Mesendoderm (in vitro differentiated cells): Measurements from ENCODE around the gene TMEM186.
"Not testable (repeated sequence)": the region's sequence is repeated elsewhere in the genome, so short reads cannot be mapped to it uniquely, and the experiment has no call there.

ENCODE experiments used
- DNase-seq: peaks from one replicate; pipeline ENCODE4 v3.0.0; 2013
- H2AK5ac ChIP-seq: 2 replicates; pipeline ENCODE4 v1.6.1; 2013; ENCODE audit warnings: low read length, inconsistent platforms
- H2BK120ac ChIP-seq: 2 replicates; pipeline ENCODE4 v1.6.1; 2013; ENCODE audit warnings: low read depth, mild to moderate bottlenecking, low read length, moderate library complexity, mixed read lengths
- H2BK15ac ChIP-seq: replicated peaks from 2 replicates; pipeline ENCODE4 v1.6.1; 2013; ENCODE audit warnings: low read depth, mild to moderate bottlenecking, moderate library complexity
- H2BK5ac ChIP-seq: 2 replicates; pipeline ENCODE4 v1.6.1; 2013; ENCODE audit warnings: low read length, inconsistent platforms
- H3K18ac ChIP-seq: 2 replicates; pipeline ENCODE4 v1.6.1; 2013; ENCODE audit warnings: mild to moderate bottlenecking, low read length, mixed read lengths
- H3K23ac ChIP-seq: one replicate; pipeline ENCODE4 v1.6.1; 2013; ENCODE audit warnings: low read length
- H3K27ac ChIP-seq: 2 replicates; pipeline ENCODE4 v1.5.1; 2013; ENCODE audit warnings: low read depth, mild to moderate bottlenecking, inconsistent platforms, low read length, moderate library complexity
- H3K27me3 ChIP-seq: 2 replicates; pipeline ENCODE4 v1.6.1; 2013; ENCODE audit warnings: low read length, control low read depth, mild to moderate bottlenecking, inconsistent platforms; ENCODE audit not compliant: insufficient read depth, poor library complexity
- H3K36me3 ChIP-seq: 2 replicates; pipeline ENCODE4 v1.6.1; 2013; ENCODE audit warnings: low read length, inconsistent platforms; ENCODE audit not compliant: control insufficient read depth, insufficient read depth
- H3K4ac ChIP-seq: one replicate; pipeline ENCODE4 v1.6.1; 2013; ENCODE audit warnings: low read depth, mild to moderate bottlenecking, low read length, moderate library complexity
- H3K4me1 ChIP-seq: 2 replicates; pipeline ENCODE4 v1.6.1; 2013; ENCODE audit warnings: low read depth, low read length, inconsistent platforms; ENCODE audit not compliant: control insufficient read depth
- H3K4me2 ChIP-seq: 2 replicates; pipeline ENCODE4 v1.6.1; 2013; ENCODE audit warnings: low read length
- H3K4me3 ChIP-seq: 2 replicates; pipeline ENCODE4 v1.5.1; 2013; ENCODE audit warnings: mild to moderate bottlenecking, low read length
- H3K56ac ChIP-seq: one replicate; pipeline ENCODE4 v1.6.1; 2013; ENCODE audit warnings: low read length
- H3K79me1 ChIP-seq: 2 replicates; pipeline ENCODE4 v1.6.1; 2013; ENCODE audit warnings: low read length, inconsistent platforms
- H3K79me2 ChIP-seq: 2 replicates; pipeline ENCODE4 v1.6.1; 2013; ENCODE audit warnings: mild to moderate bottlenecking, low read length; ENCODE audit not compliant: control insufficient read depth, insufficient read depth
- H3K9ac ChIP-seq: 2 replicates; pipeline ENCODE4 v1.6.1; 2013; ENCODE audit warnings: low read length, inconsistent platforms
- H4K5ac ChIP-seq: one replicate; pipeline ENCODE4 v1.6.1; 2013; ENCODE audit warnings: low read length
- H4K8ac ChIP-seq: one replicate; pipeline ENCODE4 v1.6.1; 2013; ENCODE audit warnings: low read depth, mild to moderate bottlenecking, control low read depth, low read length, moderate library complexity
- WGBS: extraction: QIAGEN DNeasy Blood & Tissue Kit; methylation state at CpG from one replicate; pipeline ENCODE4 v1.1.7; 2013; ENCODE audit warnings: low lambda C conversion rate, missing lambda C conversion rate; ENCODE audit not compliant: insufficient coverage; ENCODE audit errors: extremely low coverage; 5-methylcytosine and 5-hydroxymethylcytosine counted together

The TMEM186 gene

DNA sequence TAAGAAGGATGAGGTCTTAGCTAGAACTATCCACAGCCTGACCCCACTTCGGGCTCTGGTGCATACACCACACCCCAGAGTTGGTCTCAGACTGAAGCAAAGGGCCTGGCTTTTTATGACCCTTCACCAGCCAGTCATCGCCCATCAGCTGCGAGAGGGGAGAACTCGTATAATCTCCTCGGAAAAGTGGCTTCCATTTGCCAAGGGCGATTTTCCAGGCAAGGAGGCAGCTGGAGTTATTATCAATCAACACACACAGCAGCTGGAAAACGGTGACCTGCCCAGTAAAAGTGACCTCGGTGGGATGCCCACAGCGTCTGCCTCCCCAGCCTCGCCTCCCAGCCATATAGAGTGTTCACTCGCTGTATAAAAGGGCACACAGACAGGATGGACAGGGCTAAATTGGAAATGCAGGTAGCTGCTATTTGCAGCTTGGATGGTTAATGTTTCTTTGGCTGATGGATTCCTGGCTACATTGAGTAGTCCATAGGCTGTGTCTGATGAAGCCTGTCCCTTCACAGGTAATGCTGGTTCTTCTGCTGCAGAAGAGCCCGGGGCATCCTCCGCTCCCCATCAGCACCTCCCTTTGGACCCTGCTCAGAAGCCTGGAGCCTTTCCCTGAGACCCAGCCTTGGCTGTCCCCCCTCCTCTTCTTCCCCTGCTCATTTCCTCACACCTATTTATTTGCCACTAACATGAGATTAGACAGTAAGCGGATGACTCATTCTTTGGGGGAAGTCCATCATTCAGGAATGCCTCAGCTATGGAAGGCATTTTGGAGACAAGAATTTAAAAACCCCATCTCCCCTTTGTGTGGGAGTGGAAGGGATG is 45.7 kb downstream of the TMEM186 start:
- Histone ChIP-seq H2AK5ac (no peak overlapping the region), H3K4me2 (no peak overlapping the region), H3K27ac (no peak overlapping the region), H2BK5ac (no peak overlapping the region), H3K9ac (peak overlapping the region; percentile 36), H3K18ac (no peak overlapping the region), H3K36me3 (no peaks in the 10 kb centered on the region), H3K79me1 (no peaks in the 10 kb centered on the region), H4K8ac (no peak overlapping the region), H3K4me1 (peaks cover 6% of the 10 kb centered on the region), H3K79me2 (no peaks in the 10 kb centered on the region), H3K56ac (no peak overlapping the region), H3K4me3 (no peak overlapping the region), H3K27me3 (no peaks in the 10 kb centered on the region), H3K23ac (no peak overlapping the region), H3K4ac (no peak overlapping the region), H4K5ac (no peak overlapping the region), H2BK15ac (no peak overlapping the region), H2BK120ac (no peak overlapping the region)
- no CpG with 5 or more reads among the region's 14 CpGs for WGBS
- DNase-seq = peak; percentile 93

DNA sequence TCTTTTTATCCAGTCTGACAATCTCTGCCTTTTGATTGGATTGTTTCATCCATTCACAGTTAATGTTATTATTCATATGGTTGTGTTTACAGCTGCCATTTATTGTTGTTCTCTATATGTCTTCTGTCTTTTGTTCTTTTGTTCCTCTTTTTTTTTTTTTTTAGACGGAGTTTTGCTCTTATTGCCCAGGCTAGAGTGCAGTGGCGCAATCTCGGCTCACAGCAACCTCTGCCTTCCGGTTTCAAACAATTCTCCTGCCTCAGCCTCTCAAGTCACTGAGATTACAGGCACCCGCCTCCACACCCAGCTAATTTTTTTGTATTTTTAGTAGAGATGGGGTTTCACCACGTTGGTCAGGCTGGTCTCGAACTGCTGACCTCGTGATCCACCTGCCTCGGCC is 48.5 kb downstream of the TMEM186 start:
- not testable (repeated sequence) for H4K8ac ChIP-seq, H3K23ac ChIP-seq, H3K27ac ChIP-seq, H2BK15ac ChIP-seq, H3K4ac ChIP-seq, H3K56ac ChIP-seq, H3K79me2 ChIP-seq, H4K5ac ChIP-seq, H3K27me3 ChIP-seq, H3K18ac ChIP-seq, H3K9ac ChIP-seq, DNase-seq, H3K4me3 ChIP-seq, H3K79me1 ChIP-seq, H3K4me1 ChIP-seq, H2BK5ac ChIP-seq, H2BK120ac ChIP-seq, H3K36me3 ChIP-seq, H3K4me2 ChIP-seq, H2AK5ac ChIP-seq
- no CpG with 5 or more reads among the region's 9 CpGs for WGBS
